ENCODE data around the gene CFAP119.

Gene CFAP119

GRCh38 chr16:30737794-30738648 lies 23.8 kb downstream of the CFAP119 start:
- no peak for DNase-seq

GRCh38 chr16:30736995-30737793 lies 24.7 kb downstream of the CFAP119 start:
- DNase-seq: no peak

GRCh38 chr16:30731411-30731810 lies 30.5 kb downstream of the CFAP119 start:
- no peak for DNase-seq

- DNase-seq: no peak
Measured at GRCh38 chr16:30728899-30729672, 32.8 kb downstream of the CFAP119 start.

GRCh38 chr16:30728321-30728720 lies 33.5 kb downstream of the CFAP119 start:
- no peak for DNase-seq

GRCh38 chr16:30725418-30725792 lies 36.5 kb downstream of the CFAP119 start:
- no peak for DNase-seq

GRCh38 chr16:30724641-30725417 lies 37.0 kb downstream of the CFAP119 start:
- DNase-seq: no peak

GRCh38 chr16:30723725-30724355 lies 38.0 kb downstream of the CFAP119 start:
- no peak for DNase-seq

- DNase-seq: no peak
Measured at GRCh38 chr16:30722916-30723315, 38.9 kb downstream of the CFAP119 start.

- no peak for DNase-seq
Measured at GRCh38 chr16:30722443-30722842, 39.4 kb downstream of the CFAP119 start.

GRCh38 chr16:30721606-30722005 lies 40.3 kb downstream of the CFAP119 start:
- no peak for DNase-seq

GRCh38 chr16:30721167-30721566 lies 40.7 kb downstream of the CFAP119 start:
- DNase-seq: no peak

GRCh38 chr16:30720694-30721093 lies 41.2 kb downstream of the CFAP119 start:
- DNase-seq: no peak

- DNase-seq: no peak
Measured at GRCh38 chr16:30720086-30720485, 41.8 kb downstream of the CFAP119 start.

GRCh38 chr16:30715750-30716445 lies 46.0 kb downstream of the CFAP119 start:
- DNase-seq: no peak

GRCh38 chr16:30711712-30712111 lies 50.1 kb downstream of the CFAP119 start:
- no peak for DNase-seq

- DNase-seq: no peak
Measured at GRCh38 chr16:30710971-30711370, 50.9 kb downstream of the CFAP119 start.
